Erythroblast (primary cell): ENCODE measurements around the gene KCNG4.

Experiments used
- GATA1 ChIP-seq: IDR thresholded peaks from 2 replicates; pipeline ENCODE4 v1.6.1; 2011; ENCODE audit warnings: low read depth, mild to moderate bottlenecking, control low read depth, low read length, moderate library complexity
- POLR2A ChIP-seq: IDR thresholded peaks from 2 replicates; pipeline ENCODE4 v1.6.1; 2011; ENCODE audit warnings: mild to moderate bottlenecking, low read length

DNA sequence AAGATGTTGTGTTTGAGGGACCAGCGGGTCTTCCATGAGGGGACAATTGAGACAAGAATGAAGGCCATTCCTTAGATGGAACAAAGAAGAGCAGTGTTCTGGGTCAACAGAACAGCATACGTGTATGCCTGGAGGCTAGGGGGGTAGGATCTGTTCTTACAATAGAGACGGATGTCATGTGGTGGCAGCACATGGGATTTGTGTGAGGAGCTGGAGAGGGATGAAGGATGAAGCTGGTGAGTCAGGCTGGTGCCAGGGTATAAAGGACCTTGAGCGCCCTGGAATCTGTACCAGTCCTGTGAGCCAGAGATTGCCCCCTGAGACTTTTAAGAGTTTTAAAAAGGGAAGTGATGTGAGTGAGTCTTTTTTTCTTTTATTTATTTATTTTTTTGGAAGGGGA is 32.1 kb upstream of the KCNG4 start:
- TF ChIP-seq POLR2A (no peak), GATA1 (no peak)
